K562 (cell line): Measurements from ENCODE around the gene QRFP. TPM values are rescaled to one million over a fixed set of nuclear protein-coding genes. Genes with fewer than 3 reads are reported as not detected.

Experiments
- ATAC-seq: fragments of 200-7000 bp; cut with Tn5 transposase; 3 replicates; pipeline ENCODE4 v1.9.1; 2020; ENCODE audit warnings: moderate library complexity
- BruUV-seq: library from RNA; stranded (reverse); fragments of 400-500 nt; replicated peaks from 2 replicates; lab custom pipeline; 2021; lab: Mats Ljungman, UMichigan
- CTCF ChIA-PET: fragments of 300-600 bp; formaldehyde crosslinking; extraction: SDS; loops from one replicate; lab custom pipeline; 2021; ENCODE audit warnings: low intra/inter-chr PET ratio; lab: Yijun Ruan, JAX
- POLR2A ChIA-PET: fragments of 300-600, 350-650 bp; sonication (Branson Sonifier 250); formaldehyde crosslinking; extraction: SDS; loops from one replicate; lab custom pipeline; 2021; ENCODE audit warnings: antibody characterized with exemption, inconsistent platforms; lab: Yijun Ruan, JAX
- DNase-seq, 4 experiments: peaks; one replicate each; pipeline versions ENCODE4 v3.0.0 to v3.0.0-alpha.2; 2011 to 2018; ENCODE audit warnings: low spot score in 3 of 4, mixed read lengths in 3 of 4; ENCODE audit errors: extremely low read depth in 1 of 4
- FAIRE-seq: peaks from 2 replicates; lab custom pipeline; 2011; peaks lifted over from hg19 to GRCh38; lab: Jason Lieb, UNC
- H2AFZ ChIP-seq: 2 replicates; pipeline ENCODE4 v1.6.0; 2011; ENCODE audit warnings: low read depth, low read length, control low read depth, inconsistent platforms
- H3K27ac ChIP-seq: fragments of 200-600 bp; 3 replicates; pipeline ENCODE4 v1.8.0; 2011; ENCODE audit warnings: low read depth, mild to moderate bottlenecking, control low read depth, inconsistent platforms, low read length, moderate library complexity, mixed read lengths; ENCODE audit errors: extremely low read depth
- H3K27me3 ChIP-seq, 2 experiments: fragments of 300-600 bp in 1 of 2; 2 replicates in 1 of 2; 3 replicates in 1 of 2; pipeline versions ENCODE4 v1.6.0 to v1.8.0; 2011; ENCODE audit warnings: inconsistent platforms in 2 of 2, low read length in 2 of 2, mild to moderate bottlenecking in 1 of 2, mixed read lengths in 1 of 2, moderate library complexity in 1 of 2; ENCODE audit not compliant: control insufficient read depth in 2 of 2, insufficient read depth in 2 of 2
- H3K36me3 ChIP-seq: fragments of 300-600 bp; 3 replicates; pipeline ENCODE4 v1.8.0; 2011; ENCODE audit warnings: mild to moderate bottlenecking, low read length, inconsistent platforms; ENCODE audit not compliant: control insufficient read depth, insufficient read depth
- H3K4me1 ChIP-seq, 2 experiments: fragments of 200-600 bp in 1 of 2; replicated peaks in 1 of 2; 2 replicates in 1 of 2; 3 replicates in 1 of 2; pipeline versions ENCODE4 v1.5.1 to v1.8.0; 2011; ENCODE audit warnings: inconsistent platforms in 2 of 2, low read length in 2 of 2, mild to moderate bottlenecking in 1 of 2, mixed read lengths in 1 of 2, moderate library complexity in 1 of 2; ENCODE audit not compliant: control insufficient read depth in 2 of 2, insufficient read depth in 2 of 2
- H3K4me2 ChIP-seq: 2 replicates; pipeline ENCODE4 v1.6.1; 2011; ENCODE audit warnings: low read length, control low read depth, inconsistent platforms, mixed read lengths; ENCODE audit not compliant: insufficient read depth
- H3K4me3 ChIP-seq: fragments of 200-600 bp; sonication (generic), shearing (Covaris generic); 2 replicates; pipeline ENCODE4 v1.5.1; 2016; ENCODE audit warnings: control low read depth, inconsistent platforms
- H3K79me2 ChIP-seq: fragments of 200-600 bp; 3 replicates; pipeline ENCODE4 v1.8.0; 2011; ENCODE audit warnings: low read length, inconsistent platforms; ENCODE audit not compliant: control insufficient read depth, insufficient read depth
- H3K9ac ChIP-seq, 2 experiments: 2 replicates each; pipeline versions ENCODE4 v1.6.0 to v1.6.1; 2011; ENCODE audit warnings: low read depth in 2 of 2, low read length in 2 of 2, control low read depth in 1 of 2, inconsistent platforms in 1 of 2, mild to moderate bottlenecking in 1 of 2, mixed read lengths in 1 of 2; ENCODE audit not compliant: insufficient read depth in 1 of 2
- H3K9me1 ChIP-seq: one replicate; pipeline ENCODE4 v1.6.0; 2011; ENCODE audit warnings: inconsistent platforms, mild to moderate bottlenecking, low read length, moderate library complexity; ENCODE audit not compliant: control insufficient read depth, insufficient read depth
- H3K9me3 ChIP-seq: replicated peaks from 2 replicates; pipeline ENCODE4 v1.5.1; 2011; ENCODE audit warnings: low read depth, low read length, inconsistent platforms; ENCODE audit not compliant: control insufficient read depth, insufficient read depth
- H4K20me1 ChIP-seq: replicated peaks from 2 replicates; pipeline ENCODE4 v1.6.1; 2011; ENCODE audit warnings: low read length, inconsistent platforms, mixed read lengths; ENCODE audit not compliant: control insufficient read depth, insufficient read depth
- E2F1 ChIP-seq: sonication (generic); formaldehyde crosslinking; IDR thresholded peaks from 2 replicates; pipeline ENCODE4 v1.8.1; 2023; ENCODE audit warnings: mild to moderate bottlenecking, missing genetic modification reagents, moderate library complexity
- ZBTB34 ChIP-seq: fragments of 250-450 bp; sonication (Bioruptor Pico); IDR thresholded peaks from 2 replicates; pipeline ENCODE4 v1.8.0; 2021; ENCODE audit warnings: mild to moderate bottlenecking, moderate library complexity
- WGBS: fragments of 100-300 bp; shearing (Covaris generic); methylation state at CpG from one replicate; pipeline ENCODE4 v1.1.6; 2016; ENCODE audit warnings: low coverage, mixed read lengths; ENCODE audit not compliant: insufficient coverage; ENCODE audit errors: missing lambda C conversion rate; 5-methylcytosine and 5-hydroxymethylcytosine counted together
- in situ Hi-C: fragments of 300-500 bp; cut with MboI; formaldehyde crosslinking; loops from 4 replicates; pipeline ENCODE4 v1.15.0; 2018; ENCODE audit warnings: inconsistent platforms, mixed read lengths
- intact Hi-C: fragments of 100-400 bp; cut with micrococcal nuclease; formaldehyde crosslinking; loops from 2 replicates; pipeline ENCODE4 v1.14.2; 2022
- polyA plus RNA-seq, 8 experiments: library from polyadenylated mRNA; depleted of rRNA in 4 of 8; stranded (reverse) in 5 of 8; unstranded in 3 of 8; fragments of >200 nt; fragmentation: Nextera tagmentation in 2 of 8; fragmentation: Illumina TruSeq in 1 of 8; extraction: Ambion mirVana in 2 of 8; extraction: Trizol in 1 of 8; gene quantifications; 2 replicates each; pipeline versions ENCODE4 v1.2.1 to v1.2.3, GENCODE V29; 2011 to 2014; ENCODE audit warnings: inconsistent platforms in 1 of 8, missing spikeins in 1 of 8
- total RNA-seq, 7 experiments: library from RNA; depleted of rRNA in 6 of 7; stranded (reverse); fragments of >200 nt in 6 of 7; fragmentation: Illumina TruSeq in 2 of 7; extraction: Trizol in 2 of 7; gene quantifications; 2 replicates each; pipeline versions ENCODE4 v1.2.1 to v1.2.3, GENCODE V29; 2011 to 2021; ENCODE audit warnings: low replicate concordance in 1 of 7

Gene QRFP
- total and polyA plus RNA-seq, 9 of the 15 experiments (the other 6 are each of a cell fraction or from before 2014, with no cell fraction given), result not detected

- Histone ChIP-seq H3K27me3 (no peaks in the 10 kb centered on the region), H3K4me3 (no peak overlapping the region), H2AFZ (no peak overlapping the region), H3K79me2 (no peaks in the 10 kb centered on the region), H3K27ac (no peak overlapping the region), H3K9me1 (peaks cover 13% of the 10 kb centered on the region), H3K36me3 (peaks cover 39% of the 10 kb centered on the region; the same call in 2 of the 3 replicates), H3K9me3 (no peaks in the 10 kb centered on the region), H3K4me1 (peaks cover 10% of the 10 kb centered on the region in 2 experiments; a peak in 4 of 5 replicates), H3K4me2 (no peak overlapping the region), H4K20me1 (peaks cover 47% of the 10 kb centered on the region), H3K9ac (peak overlapping the region in 1 of 2 experiments; percentile 6; a peak in 1 of 4 replicates)
- BruUV-seq, result no TSS peak
- TF ChIP-seq E2F1 (0 out of 2 replicates have a peak, but pooled peaks have one; percentile 18), ZBTB34 (no peak)
- ATAC-seq (no peak), DNase-seq (no peak), FAIRE-seq (no peak)
- POLR2A ChIA-PET, result interaction anchor here (0.6 to 15.4 kb wide), 17 partner anchors 9 to 192 kb away, joined by 3 to 220 read pairs (median 5); no protein-coding TSS in a partner anchor
- intact Hi-C loops, result loop anchor here (5.0 kb wide), 1 partner anchor 402 kb away; no protein-coding TSS in a partner anchor
- 83% methylated on average over 6 of the region's 6 CpGs for WGBS
- in situ Hi-C loops, result loop anchor here (5.0 to 10.0 kb wide), 3 partner anchors 92 to 410 kb away; no protein-coding TSS in a partner anchor
- CTCF ChIA-PET, result interaction anchor here (0.8 to 15.1 kb wide), 8 partner anchors 13 to 405 kb away, joined by 3 to 636 read pairs (median 49); partner anchors contain the start of gene FIBCD1
Measured at GRCh38 chr9:130864541-130864940, 32.1 kb downstream of the QRFP start.
